ENCODE data around the gene SEC24C.

Gene SEC24C

GRCh38 chr10:73810735-73811465 is 66.7 kb downstream of the SEC24C start:
- DNase-seq (ENCODE audit: low read depth in 2 of 2): peak; percentile 25 to 32

DNA sequence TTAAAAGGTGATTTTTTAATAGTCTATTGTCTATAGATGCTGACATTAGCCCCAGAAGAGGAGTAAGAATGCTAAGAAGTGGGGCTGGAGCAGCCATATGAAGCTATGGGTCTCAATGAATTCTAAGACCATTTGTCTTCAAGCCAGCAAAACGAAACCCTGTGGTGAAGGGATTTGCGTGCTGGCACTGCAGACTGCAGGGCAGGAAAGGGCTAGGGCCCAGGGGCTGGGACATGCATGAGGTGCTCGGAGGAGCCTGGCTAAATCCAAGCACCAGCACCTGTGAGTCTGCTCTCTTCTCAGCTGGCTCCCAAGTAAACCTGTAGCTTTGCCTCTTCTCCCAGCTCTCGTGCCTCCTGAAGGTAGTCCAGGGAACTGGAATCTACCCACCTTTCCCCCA is 68.5 kb downstream of the SEC24C start:
- DNase-seq (ENCODE audit: low read depth in 2 of 2): no peak

DNA sequence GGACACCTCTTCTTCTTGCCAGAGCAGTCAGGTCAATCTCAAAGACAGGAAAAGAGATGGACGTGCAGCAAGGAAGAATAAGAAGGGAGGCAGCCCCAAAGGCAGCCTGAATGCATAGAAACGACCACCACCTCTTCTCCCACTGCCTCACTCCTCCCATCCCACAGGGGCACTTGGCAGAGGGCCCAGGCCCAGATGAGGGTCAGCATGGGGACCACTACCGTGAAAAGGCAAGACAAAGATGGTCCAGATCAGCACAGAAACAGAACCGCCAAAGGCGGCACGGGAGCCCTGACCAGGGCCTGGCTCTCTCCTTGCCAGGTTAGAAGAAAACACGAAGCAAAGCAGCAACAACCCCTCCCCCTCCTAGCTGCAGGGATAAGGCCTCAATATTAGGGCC is 69.2 kb downstream of the SEC24C start:
- DNase-seq (ENCODE audit: low read depth in 2 of 2): no peak

DNA sequence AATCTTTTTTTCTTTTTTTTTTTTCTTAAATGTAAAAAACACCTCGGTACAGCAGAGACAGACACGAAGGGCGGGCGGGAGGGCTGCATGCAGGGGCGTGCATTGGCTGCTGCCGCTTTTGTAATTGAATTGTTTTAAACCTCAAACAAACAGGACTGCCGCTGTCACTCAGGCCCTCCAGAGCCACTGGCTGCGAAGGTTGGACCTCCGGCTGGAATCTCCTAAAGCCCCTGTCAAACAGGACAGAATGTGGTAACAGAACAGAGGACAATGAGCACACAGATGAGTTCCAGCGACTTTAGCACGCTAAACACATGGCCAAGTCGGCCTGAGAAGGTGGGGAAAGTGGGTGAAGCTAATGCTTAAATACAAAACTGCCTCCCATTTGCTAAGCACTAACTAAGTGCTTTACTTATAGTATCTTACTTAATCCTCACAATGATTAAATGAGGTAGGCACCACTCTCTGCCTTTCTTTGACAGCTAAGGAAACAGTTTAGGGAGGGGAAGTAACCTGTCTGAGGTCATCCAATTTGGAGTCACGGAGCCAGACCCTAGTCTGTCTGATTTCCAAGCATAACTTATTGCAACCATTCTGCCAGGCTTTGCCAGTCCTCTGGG is 70.2 kb downstream of the SEC24C start:
- DNase-seq (ENCODE audit: low read depth in 2 of 2): no peak

DNA sequence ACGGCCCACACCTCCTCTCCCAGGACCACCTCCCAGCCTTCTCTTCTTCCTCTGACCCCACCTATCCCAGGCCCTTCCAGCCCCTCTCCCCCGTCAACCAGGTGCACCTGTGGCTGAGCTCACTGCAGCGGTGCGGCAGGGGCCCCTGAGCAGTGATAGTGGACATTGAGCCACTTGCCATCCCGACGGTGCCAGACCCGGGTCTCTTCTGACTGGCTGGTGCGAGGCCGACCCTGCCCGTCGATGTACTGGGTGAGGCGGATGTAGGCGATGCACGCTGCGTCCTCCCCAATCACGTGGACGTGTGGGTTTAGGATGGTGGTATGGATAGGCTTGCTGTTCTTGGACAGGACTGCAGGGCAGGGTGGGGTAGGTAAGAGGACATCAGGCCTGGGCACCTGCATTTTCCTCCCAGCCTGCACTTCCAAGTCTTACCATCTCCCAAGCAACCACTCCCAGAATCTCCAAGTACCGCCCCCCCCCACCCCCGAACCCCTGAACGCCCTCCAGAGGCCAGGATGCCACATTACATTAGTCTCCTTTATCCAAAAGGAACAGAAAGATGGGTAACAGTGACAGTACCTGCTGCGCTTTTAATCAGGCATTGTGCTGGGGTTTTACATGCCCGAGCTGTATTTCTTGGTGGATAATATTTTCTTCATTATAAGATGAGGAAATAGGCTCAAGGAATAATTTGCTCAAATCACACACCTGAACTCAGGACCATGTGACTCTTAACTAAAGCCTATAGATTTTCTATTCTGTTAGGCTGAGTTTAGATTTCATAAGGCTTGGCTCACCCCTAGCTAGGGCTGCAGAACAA is 70.9 kb downstream of the SEC24C start:
- DNase-seq (ENCODE audit: low read depth in 2 of 2): no peak

DNA sequence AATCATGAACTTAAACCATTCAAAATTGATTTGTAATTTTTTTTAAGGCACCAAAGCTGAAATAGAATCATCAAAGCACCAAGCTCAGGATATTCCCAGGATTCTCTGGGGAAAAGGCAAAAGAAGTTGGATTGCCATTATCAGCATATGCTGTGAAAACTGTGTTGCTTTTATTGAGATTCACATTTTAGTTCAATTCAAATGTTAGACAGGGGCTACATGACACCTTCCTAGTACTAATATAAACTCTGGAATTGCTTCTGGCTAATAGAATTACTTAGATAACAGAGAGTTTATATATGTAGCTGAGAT is 71.5 kb downstream of the SEC24C start:
- no peak for DNase-seq (ENCODE audit: low read depth in 2 of 2)

DNA sequence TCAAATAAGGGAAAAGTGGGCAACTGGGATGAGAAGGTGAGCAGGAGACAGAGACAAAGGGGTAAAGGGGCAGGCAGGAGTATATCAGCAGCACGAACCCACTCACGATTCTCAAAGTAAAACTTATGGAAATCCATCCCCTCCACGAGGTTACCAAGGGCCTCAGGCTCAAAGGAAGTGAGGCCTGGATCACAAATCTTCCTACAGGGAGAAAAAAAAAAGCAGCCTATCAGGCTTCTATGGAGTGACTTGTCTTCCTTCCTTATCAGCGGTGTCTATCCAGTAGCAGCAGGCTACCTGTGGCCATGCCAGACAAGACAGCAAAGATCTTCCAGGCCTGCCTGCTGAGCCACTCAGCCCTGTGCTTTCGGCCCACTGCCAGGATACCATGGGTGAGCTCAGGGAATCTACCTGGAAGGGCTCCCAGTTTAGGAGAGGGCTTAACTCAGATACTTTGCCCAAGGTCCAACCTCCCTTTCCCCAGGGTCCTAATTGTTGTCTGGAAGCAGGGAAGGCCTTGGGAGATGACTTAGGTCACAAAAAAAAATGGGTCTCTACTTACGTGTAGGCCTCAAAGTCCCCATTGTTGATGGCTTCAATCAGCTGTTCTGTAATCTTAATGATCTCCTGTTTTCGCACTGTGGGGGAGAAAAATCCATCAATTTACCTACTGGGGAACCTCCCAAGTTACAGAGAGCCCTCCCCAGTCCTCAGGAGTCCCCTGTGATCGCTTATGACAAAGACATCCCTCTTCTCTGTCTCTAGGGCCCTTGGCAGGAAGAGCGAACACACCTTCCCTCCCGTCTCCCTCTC is 73.0 kb downstream of the SEC24C start:
- no peak for DNase-seq (ENCODE audit: low read depth in 2 of 2)

GRCh38 chr10:73817826-73818225 is 73.7 kb downstream of the SEC24C start:
- no peak for DNase-seq (ENCODE audit: low read depth in 2 of 2)

DNA sequence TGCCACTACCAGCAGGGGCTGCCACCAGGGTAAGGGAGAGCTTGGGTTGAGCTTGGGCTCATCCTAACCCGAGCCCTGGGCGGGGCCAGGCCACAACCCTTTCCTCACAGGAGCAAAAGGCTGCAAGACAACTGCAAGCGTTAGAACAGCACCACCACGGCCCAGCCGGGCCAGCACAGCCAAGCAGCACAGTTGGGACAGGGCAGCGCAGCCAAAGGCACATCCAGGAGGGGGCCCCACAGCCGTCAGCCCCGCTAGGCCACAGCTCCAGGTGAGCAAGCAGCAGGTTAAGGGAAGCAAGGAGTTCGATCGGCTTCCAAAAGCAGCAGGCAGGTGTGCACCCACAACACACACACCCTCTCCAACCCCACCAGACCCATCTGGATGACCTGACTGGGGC is 74.2 kb downstream of the SEC24C start:
- no peak for DNase-seq (ENCODE audit: low read depth in 2 of 2)

DNA sequence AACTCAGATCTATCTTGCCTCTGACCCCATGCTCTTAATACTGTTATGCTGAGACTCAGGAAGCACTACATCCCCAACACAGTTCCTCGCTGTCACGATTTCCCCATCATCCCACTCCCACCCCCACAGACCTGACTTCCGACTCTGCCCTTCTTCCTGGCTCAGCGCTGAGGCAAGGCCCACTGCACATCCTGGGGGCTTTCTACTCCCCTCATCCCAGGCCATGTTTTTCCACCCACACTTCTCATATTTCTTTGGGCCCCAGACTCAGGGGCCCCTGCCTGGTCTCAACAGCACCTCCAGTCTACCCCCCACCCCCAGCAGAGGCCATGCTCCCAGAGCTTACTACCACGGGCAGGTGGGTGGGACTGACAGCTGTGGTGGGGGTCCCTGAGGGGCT is 74.9 kb downstream of the SEC24C start:
- no peak for DNase-seq (ENCODE audit: low read depth in 2 of 2)

DNA sequence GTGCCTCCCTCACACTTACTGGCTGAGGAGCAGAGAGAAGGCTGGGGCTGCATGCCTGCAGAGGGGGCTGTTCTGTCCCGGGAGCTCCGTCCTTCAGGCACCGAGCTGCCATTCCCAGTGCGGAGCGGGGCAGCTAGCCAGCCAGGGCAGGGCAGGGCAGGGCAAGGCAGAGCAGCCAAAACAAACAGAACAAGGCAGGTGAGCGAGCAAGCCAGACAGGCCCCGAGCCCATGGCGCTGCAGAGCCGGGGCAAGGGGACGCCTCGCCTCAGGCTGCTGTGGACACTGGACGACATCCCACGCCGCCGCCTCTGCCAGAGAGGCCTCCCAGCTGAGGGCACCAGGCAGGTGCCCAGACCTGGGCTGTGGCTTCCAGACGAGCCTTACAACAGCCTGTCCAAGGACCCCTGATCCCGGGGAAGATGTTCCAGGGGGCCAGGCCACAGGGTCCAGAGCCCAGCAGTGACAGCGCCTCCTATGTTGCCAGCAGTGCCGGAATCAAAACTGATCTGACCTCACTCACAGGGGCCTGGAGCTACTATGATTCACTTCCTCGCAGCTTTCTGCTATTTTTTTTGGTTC is 75.4 kb downstream of the SEC24C start:
- no peak for DNase-seq (ENCODE audit: low read depth in 2 of 2)

Data from activated CD8-positive, alpha-beta memory T cell treated with anti-CD3 and anti-CD28 coated beads for 4 hours (primary cell).